ENCODE results near the gene SCN5A. TPM values are rescaled to one million over a fixed set of nuclear protein-coding genes. Genes with fewer than 3 reads are reported as not detected.

The SCN5A gene
- total and polyA plus RNA-seq, 4 donors: 0.01 to 0.14 TPM; not detected in 2

DNA sequence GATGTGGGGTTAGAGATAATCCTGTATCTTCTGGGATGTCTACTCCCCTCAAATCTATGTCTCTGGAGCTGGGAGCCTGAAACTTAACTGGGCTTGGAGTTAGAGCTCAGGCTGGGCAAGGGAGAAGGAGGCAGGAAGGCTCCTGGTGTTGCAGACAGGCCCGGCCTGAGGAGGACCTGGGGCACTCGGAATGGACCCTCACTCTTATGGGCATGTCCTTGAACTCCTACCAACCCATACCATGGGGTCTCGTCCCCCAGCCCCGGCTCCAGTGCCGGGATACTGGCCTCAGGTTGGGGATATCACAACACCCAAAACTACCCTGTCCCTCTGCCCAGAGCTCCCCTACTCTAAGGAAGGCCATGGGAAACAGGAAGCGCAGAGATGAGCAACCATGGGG, 45.2 kb downstream of the SCN5A start:
- TF ChIP-seq, protein P1, sequence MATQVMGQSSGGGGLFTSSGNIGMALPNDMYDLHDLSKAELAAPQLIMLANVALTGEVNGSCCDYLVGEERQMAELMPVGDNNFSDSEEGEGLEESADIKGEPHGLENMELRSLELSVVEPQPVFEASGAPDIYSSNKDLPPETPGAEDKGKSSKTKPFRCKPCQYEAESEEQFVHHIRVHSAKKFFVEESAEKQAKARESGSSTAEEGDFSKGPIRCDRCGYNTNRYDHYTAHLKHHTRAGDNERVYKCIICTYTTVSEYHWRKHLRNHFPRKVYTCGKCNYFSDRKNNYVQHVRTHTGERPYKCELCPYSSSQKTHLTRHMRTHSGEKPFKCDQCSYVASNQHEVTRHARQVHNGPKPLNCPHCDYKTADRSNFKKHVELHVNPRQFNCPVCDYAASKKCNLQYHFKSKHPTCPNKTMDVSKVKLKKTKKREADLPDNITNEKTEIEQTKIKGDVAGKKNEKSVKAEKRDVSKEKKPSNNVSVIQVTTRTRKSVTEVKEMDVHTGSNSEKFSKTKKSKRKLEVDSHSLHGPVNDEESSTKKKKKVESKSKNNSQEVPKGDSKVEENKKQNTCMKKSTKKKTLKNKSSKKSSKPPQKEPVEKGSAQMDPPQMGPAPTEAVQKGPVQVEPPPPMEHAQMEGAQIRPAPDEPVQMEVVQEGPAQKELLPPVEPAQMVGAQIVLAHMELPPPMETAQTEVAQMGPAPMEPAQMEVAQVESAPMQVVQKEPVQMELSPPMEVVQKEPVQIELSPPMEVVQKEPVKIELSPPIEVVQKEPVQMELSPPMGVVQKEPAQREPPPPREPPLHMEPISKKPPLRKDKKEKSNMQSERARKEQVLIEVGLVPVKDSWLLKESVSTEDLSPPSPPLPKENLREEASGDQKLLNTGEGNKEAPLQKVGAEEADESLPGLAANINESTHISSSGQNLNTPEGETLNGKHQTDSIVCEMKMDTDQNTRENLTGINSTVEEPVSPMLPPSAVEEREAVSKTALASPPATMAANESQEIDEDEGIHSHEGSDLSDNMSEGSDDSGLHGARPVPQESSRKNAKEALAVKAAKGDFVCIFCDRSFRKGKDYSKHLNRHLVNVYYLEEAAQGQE (IDR thresholded peaks at IDR 0.05): no peak
- no peak for TF ChIP-seq JUND (IDR thresholded peaks at IDR 0.05)
- no peak for TF ChIP-seq SP1 (IDR thresholded peaks at IDR 0.05)
- no peak for TF ChIP-seq FOXA2 (IDR thresholded peaks at IDR 0.05)
- DNase-seq (ENCODE audit: low spot score): no peak
- H3K27ac ChIP-seq (ENCODE audit: low read depth in 1 of 2, low read length in 2 of 2): no peak overlapping the region
- 82% methylated on average over 6 of the region's 6 CpGs for WGBS
- no peaks in the 10 kb centered on the region for H3K36me3 ChIP-seq (ENCODE audit: control insufficient read depth in 4 of 4, insufficient read depth in 3 of 4, low read depth in 1 of 4, low read length in 3 of 4)
- H3K27me3 ChIP-seq (ENCODE audit: control insufficient read depth in 4 of 4, insufficient read depth in 4 of 4, low read length in 3 of 4): no peaks in the 10 kb centered on the region
- no peaks in the 10 kb centered on the region for H3K9me3 ChIP-seq (ENCODE audit: control insufficient read depth in 4 of 4, low read length in 3 of 4)
- H3K4me3 ChIP-seq (ENCODE audit: low read depth in 1 of 3, low read length in 3 of 3): no peak overlapping the region
- no peaks in the 10 kb centered on the region for H3K4me1 ChIP-seq (ENCODE audit: control insufficient read depth in 4 of 4, insufficient read depth in 4 of 4, low read length in 3 of 4)
- H3K9ac ChIP-seq (ENCODE audit: low read depth in 1 of 2, low read length in 2 of 2): no peak overlapping the region

DNA sequence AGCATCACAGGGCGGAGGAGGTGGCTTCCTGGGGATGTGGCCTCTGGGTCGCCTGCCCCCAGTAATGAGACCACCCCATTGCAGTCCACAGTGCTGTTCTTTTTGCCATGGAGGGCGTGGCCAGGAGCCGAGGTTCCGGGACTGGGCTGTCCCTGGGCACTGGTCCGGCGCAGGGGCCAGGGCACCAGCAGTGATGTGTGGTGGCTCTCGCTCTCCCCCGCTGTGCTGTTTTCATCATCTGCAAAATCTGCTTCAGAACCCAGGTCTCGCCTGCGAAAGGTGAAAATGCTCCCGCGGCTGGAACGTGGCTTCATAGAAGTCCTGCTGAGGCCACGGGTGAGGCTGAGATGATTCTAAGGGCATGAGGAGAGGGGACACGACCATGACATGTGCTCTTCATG, 45.8 kb downstream of the SCN5A start:
- no peak for DNase-seq (ENCODE audit: low spot score)

More for the DNA sequence above, 45.8 kb downstream of the SCN5A start:
- TF ChIP-seq EGR1 (IDR thresholded peaks at IDR 0.05; ENCODE audit: low read depth in 2 of 2): no peak
- no peak for TF ChIP-seq SP1 (IDR thresholded peaks at IDR 0.05)
- TF ChIP-seq, protein P1 (IDR thresholded peaks at IDR 0.05): no peak
- TF ChIP-seq, protein P2, sequence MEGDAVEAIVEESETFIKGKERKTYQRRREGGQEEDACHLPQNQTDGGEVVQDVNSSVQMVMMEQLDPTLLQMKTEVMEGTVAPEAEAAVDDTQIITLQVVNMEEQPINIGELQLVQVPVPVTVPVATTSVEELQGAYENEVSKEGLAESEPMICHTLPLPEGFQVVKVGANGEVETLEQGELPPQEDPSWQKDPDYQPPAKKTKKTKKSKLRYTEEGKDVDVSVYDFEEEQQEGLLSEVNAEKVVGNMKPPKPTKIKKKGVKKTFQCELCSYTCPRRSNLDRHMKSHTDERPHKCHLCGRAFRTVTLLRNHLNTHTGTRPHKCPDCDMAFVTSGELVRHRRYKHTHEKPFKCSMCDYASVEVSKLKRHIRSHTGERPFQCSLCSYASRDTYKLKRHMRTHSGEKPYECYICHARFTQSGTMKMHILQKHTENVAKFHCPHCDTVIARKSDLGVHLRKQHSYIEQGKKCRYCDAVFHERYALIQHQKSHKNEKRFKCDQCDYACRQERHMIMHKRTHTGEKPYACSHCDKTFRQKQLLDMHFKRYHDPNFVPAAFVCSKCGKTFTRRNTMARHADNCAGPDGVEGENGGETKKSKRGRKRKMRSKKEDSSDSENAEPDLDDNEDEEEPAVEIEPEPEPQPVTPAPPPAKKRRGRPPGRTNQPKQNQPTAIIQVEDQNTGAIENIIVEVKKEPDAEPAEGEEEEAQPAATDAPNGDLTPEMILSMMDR (IDR thresholded peaks at IDR 0.05; ENCODE audit: low read depth, low read length, missing input control): no peak
- no peak for TF ChIP-seq TAF1 (conservative IDR thresholded peaks at IDR 0.05)
- no peak for TF ChIP-seq NR2F2 (IDR thresholded peaks at IDR 0.05)
- TF ChIP-seq RAD21 (IDR thresholded peaks at IDR 0.05): no peak
- no peak for TF ChIP-seq JUND (IDR thresholded peaks at IDR 0.05)
- no peak for TF ChIP-seq YY1 (IDR thresholded peaks at IDR 0.05)
- TF ChIP-seq HNF4G (IDR thresholded peaks at IDR 0.05): no peak
- TF ChIP-seq, protein P3, sequence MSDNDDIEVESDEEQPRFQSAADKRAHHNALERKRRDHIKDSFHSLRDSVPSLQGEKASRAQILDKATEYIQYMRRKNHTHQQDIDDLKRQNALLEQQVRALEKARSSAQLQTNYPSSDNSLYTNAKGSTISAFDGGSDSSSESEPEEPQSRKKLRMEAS (IDR thresholded peaks at IDR 0.05): no peak
- TF ChIP-seq HNF4A (conservative IDR thresholded peaks at IDR 0.05): no peak
- TF ChIP-seq RXRA (IDR thresholded peaks at IDR 0.05): no peak
- no peak for TF ChIP-seq FOXA2 (IDR thresholded peaks at IDR 0.05)
- TF ChIP-seq, protein P4, sequence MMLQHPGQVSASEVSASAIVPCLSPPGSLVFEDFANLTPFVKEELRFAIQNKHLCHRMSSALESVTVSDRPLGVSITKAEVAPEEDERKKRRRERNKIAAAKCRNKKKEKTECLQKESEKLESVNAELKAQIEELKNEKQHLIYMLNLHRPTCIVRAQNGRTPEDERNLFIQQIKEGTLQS (IDR thresholded peaks at IDR 0.05): no peak
- TF ChIP-seq, protein P5, sequence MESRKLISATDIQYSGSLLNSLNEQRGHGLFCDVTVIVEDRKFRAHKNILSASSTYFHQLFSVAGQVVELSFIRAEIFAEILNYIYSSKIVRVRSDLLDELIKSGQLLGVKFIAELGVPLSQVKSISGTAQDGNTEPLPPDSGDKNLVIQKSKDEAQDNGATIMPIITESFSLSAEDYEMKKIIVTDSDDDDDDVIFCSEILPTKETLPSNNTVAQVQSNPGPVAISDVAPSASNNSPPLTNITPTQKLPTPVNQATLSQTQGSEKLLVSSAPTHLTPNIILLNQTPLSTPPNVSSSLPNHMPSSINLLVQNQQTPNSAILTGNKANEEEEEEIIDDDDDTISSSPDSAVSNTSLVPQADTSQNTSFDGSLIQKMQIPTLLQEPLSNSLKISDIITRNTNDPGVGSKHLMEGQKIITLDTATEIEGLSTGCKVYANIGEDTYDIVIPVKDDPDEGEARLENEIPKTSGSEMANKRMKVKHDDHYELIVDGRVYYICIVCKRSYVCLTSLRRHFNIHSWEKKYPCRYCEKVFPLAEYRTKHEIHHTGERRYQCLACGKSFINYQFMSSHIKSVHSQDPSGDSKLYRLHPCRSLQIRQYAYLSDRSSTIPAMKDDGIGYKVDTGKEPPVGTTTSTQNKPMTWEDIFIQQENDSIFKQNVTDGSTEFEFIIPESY (IDR thresholded peaks at IDR 0.05): no peak
- Histone ChIP-seq H3K9ac (ENCODE audit: low read depth in 1 of 2, low read length in 2 of 2) (no peak overlapping the region), H3K4me1 (ENCODE audit: control insufficient read depth in 4 of 4, insufficient read depth in 4 of 4, low read length in 3 of 4) (no peaks in the 10 kb centered on the region), H3K27ac (ENCODE audit: low read depth in 1 of 2, low read length in 2 of 2) (no peak overlapping the region), H3K9me3 (ENCODE audit: control insufficient read depth in 4 of 4, low read length in 3 of 4) (no peaks in the 10 kb centered on the region), H3K4me3 (ENCODE audit: low read depth in 1 of 3, low read length in 3 of 3) (no peak overlapping the region), H3K27me3 (ENCODE audit: control insufficient read depth in 4 of 4, insufficient read depth in 4 of 4, low read length in 3 of 4) (no peaks in the 10 kb centered on the region), H3K36me3 (ENCODE audit: control insufficient read depth in 4 of 4, insufficient read depth in 3 of 4, low read depth in 1 of 4, low read length in 3 of 4) (no peaks in the 10 kb centered on the region)
- 88% methylated on average over 16 of the region's 16 CpGs for WGBS

All from liver (tissue), 9 donors.